Right lobe of liver (tissue), 6 donors: Measurements from ENCODE around the gene CRYGN. TPM values are rescaled to one million over a fixed set of nuclear protein-coding genes. Genes with fewer than 3 reads are reported as not detected.
A peak's percentile ranks its signal among the peaks of the same experiment; 100 is the strongest.

Source experiments
- ATAC-seq, 4 donors: fragments of 200-7000 bp; cut with Tn5 transposase; one replicate each; pipeline ENCODE4 v1.9.1; 2020; ENCODE audit warnings: mild to moderate bottlenecking in 4 of 4, moderate library complexity in 4 of 4
- DNase-seq, 3 donors: peaks; one replicate each; pipeline ENCODE4 v3.0.0-alpha.2; 2020
- H3K27ac ChIP-seq, 3 donors: fragments of 200-600 bp; one replicate each; pipeline ENCODE4 v1.8.0; 2022
- H3K27me3 ChIP-seq, 2 donors: fragments of 200-600 bp; one replicate each; pipeline ENCODE4 v1.8.0; 2022
- H3K36me3 ChIP-seq, 4 donors: fragments of 200-600 bp; sonication (generic) in 1 of 4; one replicate each; pipeline versions ENCODE4 v1.5.1 to v1.8.0; 2017 to 2022; ENCODE audit warnings: control low read depth in 1 of 4
- H3K4me1 ChIP-seq, 4 donors: fragments of 200-600 bp; sonication (generic) in 1 of 4; one replicate each; pipeline versions ENCODE4 v1.5.1 to v1.8.0; 2017 to 2022; ENCODE audit warnings: control low read depth in 1 of 4
- H3K4me3 ChIP-seq, 3 donors: fragments of 200-600 bp; one replicate each; pipeline ENCODE4 v1.8.0; 2022
- H3K9me3 ChIP-seq, 4 donors: fragments of 200-600 bp; sonication (generic) in 1 of 4; one replicate each; pipeline versions ENCODE4 v1.5.1 to v1.8.0; 2017 to 2022; ENCODE audit warnings: control low read depth in 1 of 4
- CTCF ChIP-seq, 4 donors: fragments of 200-600 bp in 3 of 4; fragments of 450-650 bp in 1 of 4; IDR thresholded peaks; one replicate each; pipeline versions ENCODE4 v1.5.1 to v1.8.0; 2016 to 2022; ENCODE audit warnings: antibody characterized with exemption in 4 of 4, mild to moderate bottlenecking in 2 of 4
- POLR2A ChIP-seq: fragments of 450-650 bp; IDR thresholded peaks from one replicate; pipeline ENCODE4 v1.6.1; 2017; ENCODE audit warnings: antibody characterized with exemption, mild to moderate bottlenecking
- WGBS: methylation state at CpG from one replicate; pipeline ENCODE4 v1.1.6; 2018; ENCODE audit warnings: low coverage, low lambda C conversion rate; ENCODE audit not compliant: insufficient coverage; ENCODE audit errors: missing lambda C conversion rate; 5-methylcytosine and 5-hydroxymethylcytosine counted together
- intact Hi-C, 2 donors: fragments of 100-400 bp; cut with DNase I; formaldehyde crosslinking; loops; one replicate each; pipeline versions ENCODE4 v1.11.2 to v1.14.1; 2022
- total RNA-seq, 6 experiments: library from RNA; depleted of rRNA in 2 of 6; stranded (reverse); fragments of >200 nt in 2 of 6; fragmentation: NEBNext Ultra II Directional in 3 of 6; extraction: Animal tissue kit (Norgen Biotek cat#: 25700) in 3 of 6; gene quantifications; one replicate each; pipeline versions ENCODE4 v1.1.0 to v1.2.4, GENCODE V29; 2016 to 2023
- donor health status: DM: no; HTN: yes; CAD: no.
- donor health status: DM: no; HTN: no; CAD: no.
- donor health status: DM: no; HTN: no; CAD: no.
- donor health status: DM: no; HTN: yes; CAD: no.
- donor health status: DM: no; HTN: yes; CAD: no.

CRYGN gene
- total RNA-seq, 6 experiments from 2014 or later, result not detected

- 100% methylated on average over 2 of the region's 4 CpGs for WGBS
- peak in 1 of 3 donors; percentile 7 for DNase-seq
- no peak for ATAC-seq
Measured at GRCh38 chr7:151412318-151412717, 27.6 kb downstream of the CRYGN start.

GRCh38 chr7:151411551-151411950 is 28.4 kb downstream of the CRYGN start:
- ATAC-seq, result no peak
- H3K9me3 ChIP-seq, result no peaks in the 10 kb centered on the region
- intact Hi-C loops, result no loop called here
- no peaks in the 10 kb centered on the region for H3K36me3 ChIP-seq
- 63% methylated on average over 4 of the region's 6 CpGs for WGBS
- H3K27me3 ChIP-seq, result peaks cover 17 to 18% of the 10 kb centered on the region in 2 donors
- H3K27ac ChIP-seq, result no peak overlapping the region
- H3K4me3 ChIP-seq, result no peak overlapping the region
- TF ChIP-seq CTCF (IDR thresholded peaks at IDR 0.05) (no peak), POLR2A (no peak)
- peak in 1 of 3 donors; percentile 19 for DNase-seq
- H3K4me1 ChIP-seq, result peaks cover 0 to 26% (median 9%) of the 10 kb centered on the region in 4 donors

More at GRCh38 chr7:151412318-151412717, 27.6 kb downstream of the CRYGN start:
- Histone ChIP-seq H3K4me1 (peaks cover 0 to 26% (median 9%) of the 10 kb centered on the region in 4 donors), H3K27ac (no peak overlapping the region), H3K27me3 (peaks cover 17 to 18% of the 10 kb centered on the region in 2 donors), H3K9me3 (no peaks in the 10 kb centered on the region), H3K4me3 (no peak overlapping the region), H3K36me3 (no peaks in the 10 kb centered on the region)
- TF ChIP-seq POLR2A (no peak), CTCF (IDR thresholded peaks at IDR 0.05) (no peak)
- intact Hi-C loops, result no loop called here

GRCh38 chr7:151410405-151411390 is 29.2 kb downstream of the CRYGN start:
- no peaks in the 10 kb centered on the region for H3K9me3 ChIP-seq
- TF ChIP-seq POLR2A, result no peak
- H3K36me3 ChIP-seq, result no peaks in the 10 kb centered on the region
- intact Hi-C loops, result no loop called here
- DNase-seq (peak in 1 of 3 donors; percentile 49), ATAC-seq (peak in 3 of 4 donors; percentile 18 to 20 (median 19))
- peaks cover 17 to 18% of the 10 kb centered on the region in 2 donors for H3K27me3 ChIP-seq
- 38% methylated on average over 27 of the region's 55 CpGs for WGBS
- peak overlapping the region; percentile 21 to 32 (median 25) for H3K4me3 ChIP-seq
- H3K27ac ChIP-seq, result no peak overlapping the region
- peaks cover 0 to 19% (median 6%) of the 10 kb centered on the region in 4 donors for H3K4me1 ChIP-seq

- 0% methylated on average over 7 of the region's 75 CpGs for WGBS
- ATAC-seq (peak in 2 of 4 donors; percentile 6), DNase-seq (peak in 2 of 3 donors; percentile 20 to 45)
- TF ChIP-seq POLR2A (no peak), CTCF (IDR thresholded peaks at IDR 0.05) (no peak)
- H3K27ac ChIP-seq, result peak within 1 kb of the TSS in 1 of 3 donors; percentile 9
- H3K9me3 ChIP-seq, result no peaks in the 10 kb centered on the region
- H3K27me3 ChIP-seq, result peaks cover 17 to 18% of the 10 kb centered on the region in 2 donors
- peak within 1 kb of the TSS; percentile 21 to 32 (median 25) for H3K4me3 ChIP-seq
- intact Hi-C loops, result no loop called here
- H3K36me3 ChIP-seq, result no peaks in the 10 kb centered on the region
- H3K4me1 ChIP-seq, result peaks cover 0 to 14% (median 4%) of the 10 kb centered on the region in 4 donors
Measured at GRCh38 chr7:151409667-151410404, 30.1 kb downstream of the CRYGN start, which contains the start of gene WDR86. TSS of gene WDR86 (minus strand) at chr7:151410038. CDS start at chr7:151409589, 449 bp downstream.
